Panc1 (cell line): Measurements from ENCODE around the gene SPAG6.

Experiments
- TCF7L2 ChIP-seq: IDR thresholded peaks from 2 replicates; pipeline ENCODE4 v1.6.1; 2011; ENCODE audit warnings: mild to moderate bottlenecking, low read depth, low read length, inconsistent platforms
- TF ChIP-seq, protein P1 (sequence below): fragments of 450-650 bp; IDR thresholded peaks from 2 replicates; pipeline ENCODE4 v1.5.1; 2017; ENCODE audit warnings: mild to moderate bottlenecking

GRCh38 chr10:22305721-22306120 lies 39.6 kb upstream of the SPAG6 start:
- TF ChIP-seq, protein P1, sequence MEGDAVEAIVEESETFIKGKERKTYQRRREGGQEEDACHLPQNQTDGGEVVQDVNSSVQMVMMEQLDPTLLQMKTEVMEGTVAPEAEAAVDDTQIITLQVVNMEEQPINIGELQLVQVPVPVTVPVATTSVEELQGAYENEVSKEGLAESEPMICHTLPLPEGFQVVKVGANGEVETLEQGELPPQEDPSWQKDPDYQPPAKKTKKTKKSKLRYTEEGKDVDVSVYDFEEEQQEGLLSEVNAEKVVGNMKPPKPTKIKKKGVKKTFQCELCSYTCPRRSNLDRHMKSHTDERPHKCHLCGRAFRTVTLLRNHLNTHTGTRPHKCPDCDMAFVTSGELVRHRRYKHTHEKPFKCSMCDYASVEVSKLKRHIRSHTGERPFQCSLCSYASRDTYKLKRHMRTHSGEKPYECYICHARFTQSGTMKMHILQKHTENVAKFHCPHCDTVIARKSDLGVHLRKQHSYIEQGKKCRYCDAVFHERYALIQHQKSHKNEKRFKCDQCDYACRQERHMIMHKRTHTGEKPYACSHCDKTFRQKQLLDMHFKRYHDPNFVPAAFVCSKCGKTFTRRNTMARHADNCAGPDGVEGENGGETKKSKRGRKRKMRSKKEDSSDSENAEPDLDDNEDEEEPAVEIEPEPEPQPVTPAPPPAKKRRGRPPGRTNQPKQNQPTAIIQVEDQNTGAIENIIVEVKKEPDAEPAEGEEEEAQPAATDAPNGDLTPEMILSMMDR, result no peak
- TF ChIP-seq TCF7L2, result no peak
